Parathyroid adenoma (tissue), 2 donors: ENCODE data around the gene OR1J2.

Experiments
- H2AFZ ChIP-seq: fragments of 300-600 bp; sonication (generic); one replicate; pipeline ENCODE4 v1.7.0; 2017; ENCODE audit warnings: antibody characterized with exemption, mild to moderate bottlenecking
- H3K27ac ChIP-seq: fragments of 300-600 bp; sonication (generic); one replicate; pipeline ENCODE4 v1.7.0; 2017
- H3K27me3 ChIP-seq: fragments of 300-600 bp; sonication (generic); one replicate; pipeline ENCODE4 v1.7.0; 2017; ENCODE audit warnings: low read length; ENCODE audit not compliant: control insufficient read depth, insufficient read depth
- H3K36me3 ChIP-seq: fragments of 300-600 bp; sonication (generic); one replicate; pipeline ENCODE4 v1.7.0; 2017; ENCODE audit warnings: low read length; ENCODE audit not compliant: control insufficient read depth, insufficient read depth
- H3K4me1 ChIP-seq: fragments of 300-600 bp; sonication (generic); one replicate; pipeline ENCODE4 v1.7.0; 2017; ENCODE audit warnings: control low read depth
- H3K4me2 ChIP-seq: fragments of 300-600 bp; sonication (generic); one replicate; pipeline ENCODE4 v1.7.0; 2017; ENCODE audit warnings: low read length
- H3K4me3 ChIP-seq: fragments of 300-600 bp; sonication (generic); one replicate; pipeline ENCODE4 v1.7.0; 2017; ENCODE audit warnings: low read depth, low read length
- H3K79me2 ChIP-seq: fragments of 300-600 bp; sonication (generic); one replicate; pipeline ENCODE4 v1.7.0; 2017; ENCODE audit warnings: control low read depth
- H3K9ac ChIP-seq: fragments of 300-600 bp; sonication (generic); one replicate; pipeline ENCODE4 v1.7.0; 2017; ENCODE audit warnings: mild to moderate bottlenecking
- H3K9me3 ChIP-seq: fragments of 300-600 bp; sonication (generic); one replicate; pipeline ENCODE4 v1.7.0; 2017; ENCODE audit warnings: low read length; ENCODE audit not compliant: control insufficient read depth
- CTCF ChIP-seq: fragments of 300-600 bp; sonication (generic); IDR thresholded peaks from one replicate; pipeline ENCODE4 v1.7.0; 2017; ENCODE audit warnings: antibody characterized with exemption, mild to moderate bottlenecking
- donor health status: primary hyperparathyroidism.

OR1J2 gene

GRCh38 chr9:122538757-122539156 lies 28.2 kb downstream of the OR1J2 start:
- Histone ChIP-seq H3K4me1 (no peaks in the 10 kb centered on the region), H3K4me3 (no peak overlapping the region), H3K79me2 (no peaks in the 10 kb centered on the region), H3K4me2 (no peak overlapping the region), H3K9ac (no peak overlapping the region), H3K27ac (no peak overlapping the region), H3K9me3 (no peaks in the 10 kb centered on the region), H3K27me3 (no peaks in the 10 kb centered on the region), H3K36me3 (no peaks in the 10 kb centered on the region), H2AFZ (no peak overlapping the region)
- no peak for TF ChIP-seq CTCF

GRCh38 chr9:122546196-122546595 lies 35.6 kb downstream of the OR1J2 start:
- Histone ChIP-seq H3K4me1 (no peaks in the 10 kb centered on the region), H3K36me3 (no peaks in the 10 kb centered on the region), H3K27ac (no peak overlapping the region), H2AFZ (no peak overlapping the region), H3K79me2 (no peaks in the 10 kb centered on the region), H3K9ac (no peak overlapping the region), H3K9me3 (no peaks in the 10 kb centered on the region), H3K4me2 (no peak overlapping the region), H3K4me3 (no peak overlapping the region), H3K27me3 (no peaks in the 10 kb centered on the region)
- no peak for TF ChIP-seq CTCF

- TF ChIP-seq CTCF = no peak
- Histone ChIP-seq H3K4me3 (no peak overlapping the region), H3K9me3 (no peaks in the 10 kb centered on the region), H3K9ac (no peak overlapping the region), H3K27me3 (no peaks in the 10 kb centered on the region), H3K4me2 (no peak overlapping the region), H3K79me2 (no peaks in the 10 kb centered on the region), H2AFZ (no peak overlapping the region), H3K36me3 (no peaks in the 10 kb centered on the region), H3K27ac (no peak overlapping the region), H3K4me1 (no peaks in the 10 kb centered on the region)
Measured at GRCh38 chr9:122551371-122551770, 40.8 kb downstream of the OR1J2 start.

GRCh38 chr9:122552812-122553211 lies 42.2 kb downstream of the OR1J2 start, which contains the start of gene OR1N2:
OR1N2 (plus strand) TSS chr9:122553112; CDS start chr9:122553212, 100 bp downstream.
- Histone ChIP-seq H3K27ac (no peak within 1 kb of the TSS), H3K4me3 (no peak within 1 kb of the TSS), H3K9me3 (no peaks in the 10 kb centered on the region), H2AFZ (no peak within 1 kb of the TSS), H3K4me2 (no peak within 1 kb of the TSS), H3K79me2 (no peaks in the 10 kb centered on the region), H3K36me3 (no peaks in the 10 kb centered on the region), H3K4me1 (no peaks in the 10 kb centered on the region), H3K9ac (no peak within 1 kb of the TSS), H3K27me3 (no peaks in the 10 kb centered on the region)
- TF ChIP-seq CTCF = no peak
